CD4-positive, alpha-beta T cell treated with Interleukin-17A for 1 hour (primary cell): ENCODE measurements around the gene C5.
"Not testable (repeated sequence)": the region's sequence is repeated elsewhere in the genome, so short reads cannot be mapped to it uniquely, and the experiment has no call there.

ENCODE experiments used
- DNase-seq: peaks from one replicate; pipeline ENCODE4 v3.0.0-alpha.2; 2020

Gene C5

GRCh38 chr9:121050128-121050988 is at the start of gene C5:
Gene C5 (minus strand): TSS chr9:121050275. CDS start chr9:121050246, 29 bp downstream.
- no peak for DNase-seq

DNA sequence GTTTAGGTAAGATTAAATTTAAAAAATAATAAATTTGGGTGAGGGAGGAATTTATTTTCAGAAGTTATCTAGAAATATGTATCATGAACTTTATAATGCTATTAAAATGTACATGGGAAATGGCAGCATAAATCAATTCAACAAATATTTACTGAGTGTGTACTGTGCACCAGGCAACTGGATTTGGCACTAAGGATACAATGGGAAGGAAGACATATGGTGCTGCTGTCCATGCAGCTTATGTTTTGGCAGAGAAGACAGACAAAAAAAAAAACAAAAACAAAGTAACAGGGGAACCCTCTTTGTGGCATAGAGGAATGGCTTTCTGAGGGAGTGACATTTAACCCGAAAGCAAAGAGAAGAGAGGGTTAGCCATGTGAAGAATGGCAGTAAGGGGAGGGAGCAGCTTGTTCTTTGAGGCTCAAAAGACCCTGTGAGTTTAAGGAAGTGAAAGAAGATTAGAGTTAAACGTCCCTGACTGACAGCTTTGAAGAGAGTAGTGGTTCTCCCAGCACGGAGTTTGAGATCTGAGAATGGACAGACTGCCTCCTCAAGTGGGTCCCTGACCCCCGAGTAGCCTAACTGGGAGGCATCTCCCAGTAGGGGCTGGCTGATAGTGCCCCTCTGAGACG is 48.6 kb upstream of the C5 start:
- DNase-seq = no peak

DNA sequence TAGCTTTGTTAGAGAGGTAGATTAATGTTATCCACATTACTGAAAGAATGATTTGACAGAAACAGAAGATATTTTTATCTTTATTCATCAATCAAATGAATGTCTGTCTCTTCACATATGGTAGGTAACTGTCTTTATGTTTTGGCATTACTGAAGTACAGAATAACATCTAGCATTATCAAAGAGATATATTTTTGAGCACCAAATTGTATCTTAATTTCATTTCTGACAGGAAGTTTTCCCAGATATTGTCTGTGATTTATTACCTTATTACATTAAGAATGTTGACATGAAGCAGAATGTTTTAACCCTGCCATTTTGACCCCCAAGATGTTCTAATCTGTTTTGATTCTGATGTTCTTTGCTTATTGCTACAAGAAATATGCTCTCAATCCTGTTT is 45.0 kb upstream of the C5 start:
- no peak for DNase-seq

DNA sequence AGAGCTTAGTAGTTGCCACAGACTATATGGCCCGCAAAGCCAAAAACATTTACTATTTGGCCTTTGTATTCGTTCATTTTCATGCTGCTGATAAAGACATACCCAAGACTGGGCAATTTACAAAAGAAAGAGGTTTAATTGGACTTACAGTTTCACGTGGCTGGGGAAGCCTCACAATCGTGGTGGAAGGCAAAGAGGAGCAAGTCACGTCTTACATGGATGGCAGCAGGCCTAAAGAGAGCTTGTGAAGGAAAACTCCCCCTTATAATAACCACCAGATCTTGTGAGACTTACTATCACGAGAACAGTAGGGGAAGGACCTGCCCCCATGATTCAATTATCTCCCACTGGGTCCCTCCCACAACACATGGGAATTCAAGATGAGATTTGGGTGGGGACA is 40.7 kb upstream of the C5 start:
- DNase-seq = not testable (repeated sequence)

GRCh38 chr9:121088576-121088975 is 38.5 kb upstream of the C5 start:
- no peak for DNase-seq

DNA sequence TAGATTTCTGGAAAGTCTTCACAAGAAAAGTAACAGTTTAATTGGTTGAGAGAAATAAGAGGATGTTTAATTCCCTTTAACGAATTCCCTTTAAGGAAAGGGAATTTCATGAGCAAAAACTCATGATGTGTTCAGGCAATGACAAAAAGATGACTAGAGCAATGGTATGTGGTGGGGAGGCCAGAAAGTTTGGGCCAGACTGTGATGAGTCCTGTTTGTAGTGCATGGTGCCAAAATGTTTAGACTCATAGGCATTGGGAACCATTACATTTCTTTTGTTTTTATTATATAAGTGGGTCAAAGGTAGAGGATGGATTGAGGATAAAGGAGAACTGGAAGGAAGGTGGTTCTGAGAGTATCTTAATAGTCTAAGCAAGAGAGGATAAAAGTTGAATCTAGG is 35.6 kb upstream of the C5 start:
- no peak for DNase-seq

DNA sequence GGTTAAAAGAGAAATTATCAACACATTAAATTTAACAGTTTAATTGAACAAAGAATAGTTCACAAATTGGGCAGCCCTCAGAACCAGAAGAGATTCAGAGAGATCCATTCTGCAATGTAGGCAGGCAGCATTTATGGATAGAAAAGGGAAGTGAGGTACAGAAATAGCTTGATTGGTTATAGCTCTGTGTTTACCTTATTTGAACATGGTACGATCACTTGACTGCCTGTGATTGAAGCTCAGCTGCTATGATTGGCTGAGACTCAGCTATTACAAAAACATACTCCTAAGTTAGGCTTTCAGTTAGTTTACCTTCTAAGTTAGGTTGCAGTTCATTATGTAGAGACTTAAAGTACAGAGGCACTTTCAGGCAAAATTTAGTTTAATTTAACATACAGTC is 32.0 kb upstream of the C5 start:
- DNase-seq = no peak

DNA sequence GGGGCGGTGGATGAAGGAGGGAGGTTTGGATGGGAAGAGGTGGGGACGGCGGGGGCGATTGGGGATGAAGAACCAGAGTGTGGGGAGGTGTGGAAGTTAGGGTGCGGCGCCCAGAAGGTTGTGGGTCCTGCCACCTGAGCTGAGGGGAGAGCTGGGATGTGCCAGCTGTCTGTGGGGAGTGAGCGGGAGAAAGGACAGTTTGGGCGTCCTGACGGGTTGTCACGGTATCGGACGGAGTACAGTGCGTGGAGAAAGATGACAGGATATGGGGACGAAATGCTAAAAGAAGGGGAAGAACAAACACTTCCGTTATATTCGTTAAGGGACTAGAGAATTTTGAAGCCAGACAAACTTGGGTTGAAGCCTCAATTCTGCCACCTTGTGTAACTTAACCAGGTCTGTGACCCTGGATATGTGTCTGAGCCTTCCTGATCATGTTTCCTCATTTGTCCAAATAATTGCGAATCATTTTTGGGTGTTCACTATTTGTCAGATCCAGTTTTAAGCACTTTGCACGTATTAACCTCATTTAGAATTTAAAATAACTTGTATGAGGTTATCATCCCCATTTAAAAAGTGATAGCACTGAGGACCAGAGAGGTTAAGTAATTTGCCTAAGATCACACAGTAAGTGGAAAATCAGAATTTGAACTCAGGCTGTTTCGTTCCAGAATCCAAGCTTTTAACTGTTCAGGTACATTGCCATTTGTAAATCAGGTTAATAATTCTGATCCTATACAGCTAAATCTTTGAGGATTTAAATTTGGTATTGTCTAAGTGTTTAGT is 25.4 kb upstream of the C5 start:
- DNase-seq = peak; percentile 57

- DNase-seq = peak; percentile 86
These were observed 24.5 kb upstream of the C5 start, which contains the start of gene CNTRL for GRCh38 chr9:121074370-121075250. Gene CNTRL (plus strand): TSS chr9:121074955. CDS start chr9:121088327, 13,372 bp downstream.

GRCh38 chr9:121073038-121073437 is 23.0 kb upstream of the C5 start:
- no peak for DNase-seq

GRCh38 chr9:121071756-121072421 is 21.8 kb upstream of the C5 start:
- peak; percentile 68 for DNase-seq

DNA sequence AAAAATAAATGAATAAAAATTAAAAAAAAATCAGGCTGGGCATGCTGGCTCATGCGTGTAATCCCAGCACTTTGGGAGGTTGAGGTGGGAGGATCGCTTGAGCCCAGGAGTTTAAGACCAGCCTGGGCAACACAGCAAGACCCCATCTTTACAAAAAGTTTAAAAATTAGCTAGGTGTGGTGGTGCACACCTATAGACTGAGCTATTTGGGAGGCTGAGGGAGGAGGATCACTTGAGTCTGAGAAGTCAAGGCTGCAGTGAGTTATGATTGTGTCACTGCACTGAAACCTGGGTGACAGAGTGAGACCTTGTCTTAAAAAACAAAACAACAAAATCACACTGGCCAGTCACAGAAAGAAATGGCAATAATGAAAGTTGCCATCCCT is 21.3 kb upstream of the C5 start:
- peak; percentile 7 for DNase-seq

DNA sequence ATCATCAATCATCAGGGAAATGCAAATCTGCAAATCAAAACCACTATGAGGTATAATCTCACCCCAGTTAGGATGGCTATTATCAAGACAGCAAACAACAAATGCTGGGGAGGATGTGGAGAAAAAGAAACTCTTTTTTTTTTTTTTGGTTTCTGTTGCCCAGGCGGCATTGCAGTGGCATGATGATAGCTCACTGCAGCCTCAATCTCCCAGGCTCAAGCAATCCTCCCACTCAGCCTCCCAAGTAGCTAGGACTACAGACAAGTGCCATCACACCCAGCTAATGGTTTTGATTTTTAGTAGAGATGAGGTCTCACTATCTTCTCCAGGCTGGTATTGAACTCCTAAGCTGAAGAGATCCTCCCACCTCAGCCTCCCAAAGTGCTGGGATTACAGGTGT is 19.3 kb upstream of the C5 start:
- no peak for DNase-seq

DNA sequence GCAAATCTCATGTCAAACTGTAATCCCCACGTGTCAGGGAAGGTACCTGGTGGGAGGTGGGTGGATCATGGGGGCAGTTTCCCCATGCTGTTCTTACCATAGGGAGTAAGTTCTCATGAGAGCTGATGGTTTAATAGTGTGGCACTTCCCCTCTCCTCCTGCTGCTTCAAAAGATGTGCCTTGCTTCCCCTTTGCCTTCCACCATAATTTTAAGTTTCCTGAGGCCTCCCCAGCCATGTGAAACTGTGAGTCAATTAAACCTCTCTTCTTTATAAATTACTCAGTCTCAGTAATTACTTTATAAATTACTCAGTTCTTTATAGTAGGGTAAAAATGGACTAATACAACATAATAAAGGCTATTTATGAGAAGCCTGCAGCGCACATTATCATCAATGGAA is 17.6 kb upstream of the C5 start:
- DNase-seq = no peak

- DNase-seq = no peak
These were observed 16.8 kb upstream of the C5 start for GRCh38 chr9:121066850-121067249.

- peak; percentile 71 for DNase-seq
These were observed 10.0 kb upstream of the C5 start for GRCh38 chr9:121059998-121060636.

DNA sequence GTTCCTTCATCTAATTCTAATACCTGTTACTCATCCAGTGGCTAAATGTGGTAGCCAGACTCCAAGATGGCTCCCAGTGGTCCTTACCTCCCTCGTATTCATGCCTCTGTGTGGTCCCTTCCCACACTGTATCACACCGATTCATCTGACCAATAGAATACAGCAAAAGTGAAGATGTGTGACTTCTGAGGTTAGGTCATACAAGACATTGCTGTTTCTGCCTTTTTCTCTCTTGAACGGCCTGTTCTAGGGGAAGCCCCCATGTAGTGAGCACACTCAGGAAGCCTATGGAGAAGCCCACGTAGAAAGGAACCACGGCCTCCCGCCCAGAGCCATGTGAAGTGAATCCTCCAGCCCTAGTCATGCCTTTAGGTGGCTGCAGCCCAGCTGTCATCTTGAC is 9.4 kb upstream of the C5 start:
- no peak for DNase-seq

- no peak for DNase-seq
These were observed 7.7 kb upstream of the C5 start for GRCh38 chr9:121057821-121058220.

DNA sequence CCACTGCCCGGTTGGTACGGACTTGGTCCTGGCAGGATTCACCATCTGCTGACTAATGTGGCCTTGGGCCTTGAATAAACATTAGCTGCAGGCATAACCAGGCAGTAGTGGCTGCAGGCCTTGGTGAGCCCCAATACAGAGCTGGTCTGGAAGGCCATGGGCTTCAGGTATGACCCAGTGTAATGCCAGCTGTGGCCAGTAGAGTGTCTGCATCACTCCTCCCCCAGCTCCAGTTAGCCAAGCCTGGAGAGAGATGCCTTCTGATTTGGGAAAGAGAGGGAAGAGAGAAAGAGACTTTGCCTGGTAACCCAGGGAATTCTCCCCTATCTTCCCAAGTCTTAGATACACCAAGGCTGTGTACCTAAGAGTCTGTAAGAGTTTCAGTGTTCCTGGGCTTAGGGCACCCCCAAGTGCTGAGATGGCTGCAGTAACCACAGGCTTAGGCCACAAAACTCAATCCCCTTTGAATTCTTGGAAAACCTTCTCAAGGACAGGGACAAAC is 5.6 kb upstream of the C5 start:
- DNase-seq = no peak

DNA sequence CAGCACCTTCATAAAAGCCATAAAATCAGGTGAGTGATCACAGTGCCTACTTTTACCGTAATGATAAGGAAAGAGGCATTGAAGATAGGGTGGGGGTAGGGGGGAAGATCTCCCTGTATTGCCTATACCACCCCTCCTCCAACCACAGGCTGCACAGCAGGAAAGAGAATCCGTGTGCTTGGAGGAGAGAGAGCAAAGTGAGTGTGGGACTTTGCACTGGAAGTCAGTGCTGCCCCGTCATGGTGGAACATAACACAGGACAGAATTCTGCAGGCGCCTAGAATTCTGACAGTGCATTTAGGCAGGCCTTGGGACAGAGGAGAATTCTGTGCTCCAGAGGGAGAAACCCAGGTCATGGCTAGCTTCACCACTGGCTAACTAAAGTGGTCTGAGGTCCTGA is 3.5 kb upstream of the C5 start:
- DNase-seq = no peak

DNA sequence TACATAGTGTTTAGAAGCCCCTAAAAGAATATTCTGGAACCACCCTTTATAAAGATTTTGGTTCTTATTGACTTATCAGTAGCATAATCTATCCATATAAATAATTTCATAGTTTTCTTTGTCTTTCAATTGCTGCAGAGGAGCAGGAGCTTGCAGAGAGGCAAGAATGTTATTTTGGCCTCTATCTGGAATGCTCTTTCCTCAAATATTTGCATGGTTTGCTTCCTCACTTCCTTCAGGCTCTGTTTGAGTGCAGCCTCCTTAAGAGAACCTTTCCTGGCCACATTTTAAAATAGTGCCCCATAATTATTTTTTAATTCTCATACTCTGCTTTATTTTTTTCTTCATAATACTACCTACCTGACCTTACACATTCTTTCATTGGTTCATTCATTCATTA is 1.5 kb downstream of the C5 start:
- DNase-seq = no peak
